ENCODE measurements around the gene TNPO3.
"Not testable (repeated sequence)": the region's sequence is repeated elsewhere in the genome, so short reads cannot be mapped to it uniquely, and the experiment has no call there.

DNA sequence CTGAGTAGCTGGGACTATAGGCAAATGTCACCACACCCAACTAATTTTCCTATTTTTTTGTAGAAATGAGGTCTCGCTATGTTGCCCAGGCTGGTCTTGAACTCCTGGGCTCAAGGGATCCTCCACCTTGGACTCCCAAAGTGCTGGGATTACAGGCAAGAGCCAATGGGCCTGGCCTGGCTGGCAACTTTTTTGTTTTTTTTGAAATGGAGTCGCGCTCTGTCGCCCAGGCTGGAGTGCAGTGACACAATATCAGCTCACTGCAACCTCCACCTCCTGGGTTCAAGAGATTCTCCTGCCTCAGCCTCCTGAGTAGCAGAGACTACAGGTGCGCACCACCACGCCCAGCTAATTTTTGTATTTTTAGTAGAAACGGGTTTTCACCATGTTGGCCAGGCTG, 3.5 kb downstream of the TNPO3 start:
- TF ChIP-seq, protein P1, sequence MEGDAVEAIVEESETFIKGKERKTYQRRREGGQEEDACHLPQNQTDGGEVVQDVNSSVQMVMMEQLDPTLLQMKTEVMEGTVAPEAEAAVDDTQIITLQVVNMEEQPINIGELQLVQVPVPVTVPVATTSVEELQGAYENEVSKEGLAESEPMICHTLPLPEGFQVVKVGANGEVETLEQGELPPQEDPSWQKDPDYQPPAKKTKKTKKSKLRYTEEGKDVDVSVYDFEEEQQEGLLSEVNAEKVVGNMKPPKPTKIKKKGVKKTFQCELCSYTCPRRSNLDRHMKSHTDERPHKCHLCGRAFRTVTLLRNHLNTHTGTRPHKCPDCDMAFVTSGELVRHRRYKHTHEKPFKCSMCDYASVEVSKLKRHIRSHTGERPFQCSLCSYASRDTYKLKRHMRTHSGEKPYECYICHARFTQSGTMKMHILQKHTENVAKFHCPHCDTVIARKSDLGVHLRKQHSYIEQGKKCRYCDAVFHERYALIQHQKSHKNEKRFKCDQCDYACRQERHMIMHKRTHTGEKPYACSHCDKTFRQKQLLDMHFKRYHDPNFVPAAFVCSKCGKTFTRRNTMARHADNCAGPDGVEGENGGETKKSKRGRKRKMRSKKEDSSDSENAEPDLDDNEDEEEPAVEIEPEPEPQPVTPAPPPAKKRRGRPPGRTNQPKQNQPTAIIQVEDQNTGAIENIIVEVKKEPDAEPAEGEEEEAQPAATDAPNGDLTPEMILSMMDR (conservative IDR thresholded peaks at IDR 0.05 in 1 of 2, IDR thresholded peaks at IDR 0.05 in 1 of 2; ENCODE audit: extremely low read depth in 1 of 2, insufficient read depth in 1 of 2, low read depth in 1 of 2, low read length in 2 of 2), result not testable (repeated sequence)
- TF ChIP-seq EZH2 (IDR thresholded peaks at IDR 0.05; ENCODE audit: borderline replicate concordance, low read length), result not testable (repeated sequence)
